Activated CD8-positive, alpha-beta memory T cell treated with anti-CD3 and anti-CD28 coated beads, Interleukin-2, amount 10 ng/mL, durations not matched to agents 7 days and 5 days (primary cell): Measurements from ENCODE around the gene EPHB3. TPM values are rescaled to one million over a fixed set of nuclear protein-coding genes. Genes with fewer than 3 reads are reported as not detected.

ENCODE experiments used
- ATAC-seq: fragments of 150-1000 bp; cut with Tn5 transposase; one replicate; pipeline ENCODE4 v1.10.0; 2021; ENCODE audit warnings: moderate library complexity
- CTCF ChIA-PET: fragments of 350-600 bp; sonication (Branson Sonifier 250); formaldehyde crosslinking; loops from one replicate; lab custom pipeline; 2021; ENCODE audit warnings: antibody characterized with exemption; lab: Charles Lee
- DNase-seq: peaks from one replicate; pipeline ENCODE4 v3.0.0-alpha.2; 2020
- H3K27ac Mint-ChIP-seq: one replicate; pipeline ENCODE4 v1.8.0; 2021; ENCODE audit warnings: mild to moderate bottlenecking, mixed read lengths
- H3K27me3 Mint-ChIP-seq: one replicate; pipeline ENCODE4 v1.8.0; 2021; ENCODE audit warnings: mixed read lengths
- H3K36me3 Mint-ChIP-seq: one replicate; pipeline ENCODE4 v1.8.0; 2021; ENCODE audit warnings: mild to moderate bottlenecking, mixed read lengths
- H3K4me1 Mint-ChIP-seq: one replicate; pipeline ENCODE4 v1.8.0; 2021; ENCODE audit warnings: mixed read lengths
- H3K4me3 Mint-ChIP-seq: one replicate; pipeline ENCODE4 v1.8.0; 2021; ENCODE audit warnings: mild to moderate bottlenecking, moderate library complexity, mixed read lengths
- H3K9me3 Mint-ChIP-seq: one replicate; pipeline ENCODE4 v1.8.0; 2022; ENCODE audit warnings: low read depth, mixed read lengths
- total RNA-seq, 2 experiments: library from RNA; stranded (reverse); gene quantifications; one replicate each; pipeline ENCODE4 v1.2.3, GENCODE V29; 2021

EPHB3 gene
- total RNA-seq, 2 experiments from 2014 or later, result not detected

DNA sequence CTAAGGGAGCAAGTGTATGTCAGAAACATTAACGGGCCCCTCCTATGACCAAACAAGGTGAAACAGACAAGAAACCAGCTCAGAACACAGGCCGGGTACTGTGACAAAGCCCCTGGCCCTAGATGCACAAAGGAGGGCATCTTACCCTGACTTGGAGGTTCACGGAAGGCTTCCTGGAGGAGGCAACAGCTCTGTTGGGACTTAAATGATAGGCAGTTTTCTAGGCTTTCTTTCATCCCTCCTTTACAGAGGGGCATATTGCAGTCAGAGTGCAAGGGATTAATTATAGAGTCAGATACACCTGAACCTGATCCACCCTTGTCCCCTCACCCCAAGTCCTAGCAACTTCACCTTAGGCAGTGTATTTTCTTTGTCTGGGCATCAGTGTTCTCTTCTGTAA, 8.4 kb downstream of the EPHB3 start:
- CTCF ChIA-PET, result interaction anchor here (1.3 kb wide), 1 partner anchor 208 kb away, joined by 4 read pairs; no protein-coding TSS in a partner anchor

DNA sequence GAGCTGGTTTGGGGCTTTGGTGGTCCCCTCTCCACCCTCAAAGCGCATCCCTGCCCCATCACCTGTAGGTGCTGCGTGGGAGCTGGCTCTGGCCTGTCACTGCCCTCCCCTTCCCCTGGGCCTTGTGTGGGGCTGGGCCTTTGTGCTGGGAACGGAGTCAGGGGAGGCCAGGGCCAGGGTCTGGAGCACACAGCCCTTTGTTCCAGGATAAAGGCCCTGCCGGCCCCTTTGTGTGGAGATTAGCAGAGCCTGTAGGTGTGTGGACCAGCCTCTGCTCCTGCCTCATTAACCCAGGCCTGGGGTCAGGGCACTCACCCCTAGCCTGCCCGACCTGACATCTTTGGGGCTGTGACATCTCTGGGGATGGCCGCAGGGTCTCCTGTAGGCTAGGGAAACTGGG, 8.9 kb downstream of the EPHB3 start:
- H3K4me3 Mint-ChIP-seq, result no peak overlapping the region
- DNase-seq, result no peak
- no peaks in the 10 kb centered on the region for H3K36me3 Mint-ChIP-seq
- no peaks in the 10 kb centered on the region for H3K9me3 Mint-ChIP-seq
- H3K4me1 Mint-ChIP-seq, result peaks cover 5% of the 10 kb centered on the region
- ATAC-seq, result no peak
- no peak overlapping the region for H3K27ac Mint-ChIP-seq
- CTCF ChIA-PET, result interaction anchor here (1.3 kb wide), 1 partner anchor 207 kb away, joined by 4 read pairs; no protein-coding TSS in a partner anchor
- H3K27me3 Mint-ChIP-seq, result peaks cover 53% of the 10 kb centered on the region

More for the DNA sequence above, 8.4 kb downstream of the EPHB3 start:
- peaks cover 5% of the 10 kb centered on the region for H3K4me1 Mint-ChIP-seq
- H3K4me3 Mint-ChIP-seq, result no peak overlapping the region
- no peaks in the 10 kb centered on the region for H3K9me3 Mint-ChIP-seq
- H3K27me3 Mint-ChIP-seq, result peaks cover 57% of the 10 kb centered on the region
- no peak for DNase-seq
- H3K27ac Mint-ChIP-seq, result no peak overlapping the region
- ATAC-seq, result no peak
- no peaks in the 10 kb centered on the region for H3K36me3 Mint-ChIP-seq

DNA sequence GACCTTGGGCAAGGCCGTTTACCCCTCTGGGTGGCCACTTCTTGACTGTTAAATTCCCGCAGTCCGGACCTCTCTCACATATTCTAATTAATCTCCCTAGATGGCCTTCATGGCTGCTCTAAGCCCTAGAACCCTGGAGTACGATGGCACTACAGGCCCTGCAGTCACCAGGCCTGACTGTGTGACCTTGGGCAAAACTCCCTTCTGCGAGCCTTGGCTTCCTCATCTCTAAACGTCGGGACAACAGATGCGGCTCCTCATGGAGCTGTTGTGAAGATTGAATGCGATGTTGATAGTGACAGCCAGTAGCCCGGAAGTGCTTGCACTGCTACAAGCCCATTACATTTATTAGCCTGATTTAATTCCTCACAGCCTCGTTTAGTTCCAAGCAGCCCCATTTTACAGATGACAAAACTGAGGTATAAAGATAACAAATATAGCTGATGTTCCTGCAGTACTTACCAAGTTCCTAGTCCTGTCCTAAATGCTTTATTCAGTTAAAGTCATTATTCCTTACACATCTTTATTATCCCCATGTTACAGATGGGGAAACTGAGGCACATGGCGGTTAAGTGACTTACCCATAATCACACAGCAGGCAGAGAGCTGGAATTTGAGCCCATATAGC, 10.3 kb downstream of the EPHB3 start:
- H3K36me3 Mint-ChIP-seq, result no peaks in the 10 kb centered on the region
- CTCF ChIA-PET, result interaction anchor here (1.3 kb wide), 1 partner anchor 10 kb away, joined by 3 read pairs; the partner anchor contains the start of gene EPHB3
- no peak for ATAC-seq
- no peak overlapping the region for H3K4me3 Mint-ChIP-seq
- H3K27ac Mint-ChIP-seq, result no peak overlapping the region
- no peak for DNase-seq
- H3K27me3 Mint-ChIP-seq, result peaks cover 48% of the 10 kb centered on the region
- H3K4me1 Mint-ChIP-seq, result peaks cover 5% of the 10 kb centered on the region
- no peaks in the 10 kb centered on the region for H3K9me3 Mint-ChIP-seq

DNA sequence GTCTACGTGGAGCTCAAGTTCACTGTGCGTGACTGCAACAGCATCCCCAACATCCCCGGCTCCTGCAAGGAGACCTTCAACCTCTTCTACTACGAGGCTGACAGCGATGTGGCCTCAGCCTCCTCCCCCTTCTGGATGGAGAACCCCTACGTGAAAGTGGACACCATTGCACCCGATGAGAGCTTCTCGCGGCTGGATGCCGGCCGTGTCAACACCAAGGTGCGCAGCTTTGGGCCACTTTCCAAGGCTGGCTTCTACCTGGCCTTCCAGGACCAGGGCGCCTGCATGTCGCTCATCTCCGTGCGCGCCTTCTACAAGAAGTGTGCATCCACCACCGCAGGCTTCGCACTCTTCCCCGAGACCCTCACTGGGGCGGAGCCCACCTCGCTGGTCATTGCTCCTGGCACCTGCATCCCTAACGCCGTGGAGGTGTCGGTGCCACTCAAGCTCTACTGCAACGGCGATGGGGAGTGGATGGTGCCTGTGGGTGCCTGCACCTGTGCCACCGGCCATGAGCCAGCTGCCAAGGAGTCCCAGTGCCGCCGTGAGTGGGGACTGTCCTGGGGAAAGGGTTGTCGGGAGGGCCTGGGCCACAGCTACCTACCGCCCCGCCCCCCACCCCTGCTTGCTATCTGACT, 11.2 kb downstream of the EPHB3 start:
- Mint-ChIP-seq H3K36me3 (no peaks in the 10 kb centered on the region), H3K27me3 (peaks cover 43% of the 10 kb centered on the region), H3K27ac (no peak overlapping the region), H3K9me3 (no peaks in the 10 kb centered on the region), H3K4me1 (peaks cover 3% of the 10 kb centered on the region), H3K4me3 (no peak overlapping the region)
- ATAC-seq (no peak), DNase-seq (no peak)
- CTCF ChIA-PET, result no interaction called here

DNA sequence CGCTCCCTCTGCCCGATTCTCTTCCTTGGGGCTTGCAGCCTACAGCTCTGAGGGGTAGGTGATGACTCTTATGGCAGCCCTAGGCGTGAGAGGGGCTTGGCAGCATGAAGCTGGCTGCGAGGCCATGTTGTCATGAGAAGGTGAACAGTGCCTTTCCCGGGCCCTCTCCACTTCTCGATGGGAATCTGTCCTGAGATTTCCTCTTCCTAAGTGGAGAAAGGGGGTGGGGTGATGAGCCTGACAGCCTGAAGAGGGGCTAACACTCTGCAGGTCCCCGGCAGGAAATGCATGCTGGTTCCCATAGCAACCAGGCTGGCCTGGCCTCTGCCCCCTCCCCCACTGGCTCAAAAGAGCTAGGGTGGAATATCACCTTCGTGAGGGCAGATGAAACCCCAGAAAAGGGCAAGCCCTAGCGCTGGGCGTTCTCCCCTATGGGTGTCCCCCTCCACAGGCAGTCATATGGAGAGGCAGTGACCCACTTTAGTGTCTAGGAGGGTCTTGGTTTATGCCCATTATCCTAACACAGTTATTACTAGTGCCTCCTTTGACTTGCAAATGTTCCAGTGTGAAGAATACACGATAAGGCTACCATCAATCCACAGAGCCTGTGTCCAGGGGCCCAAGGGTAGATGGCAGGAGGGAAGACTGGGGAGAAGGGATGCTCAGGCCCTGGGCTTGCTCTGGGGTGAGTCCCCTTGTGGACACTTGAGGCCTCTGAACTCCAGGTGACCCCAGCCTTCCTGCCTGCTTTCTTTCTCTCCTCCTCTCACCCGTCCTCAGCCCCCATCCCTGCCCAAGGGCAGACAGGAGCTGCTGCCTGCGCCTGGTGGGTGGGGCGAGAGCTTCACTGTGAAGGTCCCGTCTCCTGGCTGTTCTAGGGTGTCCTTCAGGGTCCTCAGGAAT, 13.2 kb downstream of the EPHB3 start:
- ATAC-seq, result no peak
- CTCF ChIA-PET, result interaction anchor here (3.6 kb wide), 1 partner anchor 14 kb away, joined by 13 read pairs; the partner anchor contains the start of gene EPHB3
- H3K4me3 Mint-ChIP-seq, result no peak overlapping the region

DNA sequence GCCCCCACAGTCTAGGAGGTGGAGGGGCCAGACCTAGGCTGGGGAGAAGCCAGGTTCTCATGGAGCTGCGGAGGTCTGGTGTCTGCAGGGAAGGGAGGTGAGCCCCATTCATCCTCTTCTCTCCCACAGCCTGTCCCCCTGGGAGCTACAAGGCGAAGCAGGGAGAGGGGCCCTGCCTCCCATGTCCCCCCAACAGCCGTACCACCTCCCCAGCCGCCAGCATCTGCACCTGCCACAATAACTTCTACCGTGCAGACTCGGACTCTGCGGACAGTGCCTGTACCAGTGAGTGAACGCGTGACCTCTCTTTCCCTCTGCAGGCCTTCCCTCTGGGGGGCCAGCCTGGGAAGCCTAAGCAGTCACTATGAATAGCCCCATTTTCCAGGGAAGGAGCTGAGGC, 14.1 kb downstream of the EPHB3 start:
- DNase-seq (no peak), ATAC-seq (no peak)
- no peaks in the 10 kb centered on the region for H3K9me3 Mint-ChIP-seq
- CTCF ChIA-PET, result interaction anchor here (3.6 kb wide), 1 partner anchor 14 kb away, joined by 13 read pairs; the partner anchor contains the start of gene EPHB3
- no peaks in the 10 kb centered on the region for H3K36me3 Mint-ChIP-seq
- H3K27me3 Mint-ChIP-seq, result peaks cover 18% of the 10 kb centered on the region
- H3K4me3 Mint-ChIP-seq, result no peak overlapping the region
- H3K27ac Mint-ChIP-seq, result no peak overlapping the region
- H3K4me1 Mint-ChIP-seq, result no peaks in the 10 kb centered on the region

More for the DNA sequence above, 13.2 kb downstream of the EPHB3 start:
- DNase-seq, result no peak
- H3K4me1 Mint-ChIP-seq, result no peaks in the 10 kb centered on the region
- H3K9me3 Mint-ChIP-seq, result no peaks in the 10 kb centered on the region
- no peak overlapping the region for H3K27ac Mint-ChIP-seq
- no peaks in the 10 kb centered on the region for H3K36me3 Mint-ChIP-seq
- H3K27me3 Mint-ChIP-seq, result peaks cover 27% of the 10 kb centered on the region

DNA sequence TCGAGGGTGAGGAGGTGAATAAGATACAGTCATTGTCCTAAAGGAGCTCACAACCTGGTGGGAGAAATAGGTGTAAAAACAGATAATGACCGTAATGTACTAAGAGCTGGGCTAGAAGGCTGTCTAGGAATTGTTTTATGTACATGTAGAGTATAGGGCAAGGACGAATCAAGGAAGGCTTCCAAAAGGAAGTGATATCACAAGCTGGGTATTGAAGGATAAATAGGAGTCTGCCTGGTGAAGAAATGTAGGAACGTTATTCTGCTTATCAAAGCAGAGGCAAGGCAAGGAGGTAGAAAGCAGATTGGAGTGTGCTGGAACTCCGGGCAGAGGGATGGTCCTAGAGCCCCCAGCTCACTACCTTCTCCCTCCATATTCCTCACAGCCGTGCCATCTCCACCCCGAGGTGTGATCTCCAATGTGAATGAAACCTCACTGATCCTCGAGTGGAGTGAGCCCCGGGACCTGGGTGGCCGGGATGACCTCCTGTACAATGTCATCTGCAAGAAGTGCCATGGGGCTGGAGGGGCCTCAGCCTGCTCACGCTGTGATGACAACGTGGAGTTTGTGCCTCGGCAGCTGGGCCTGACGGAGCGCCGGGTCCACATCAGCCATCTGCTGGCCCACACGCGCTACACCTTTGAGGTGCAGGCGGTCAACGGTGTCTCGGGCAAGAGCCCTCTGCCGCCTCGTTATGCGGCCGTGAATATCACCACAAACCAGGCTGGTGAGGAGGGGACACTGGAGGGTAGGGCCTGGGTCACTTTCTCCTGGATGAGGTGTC, 15.1 kb downstream of the EPHB3 start:
- Mint-ChIP-seq H3K27me3 (peaks cover 9% of the 10 kb centered on the region), H3K9me3 (no peaks in the 10 kb centered on the region)
- CTCF ChIA-PET, result interaction anchor here (0.6 to 3.6 kb wide), 2 partner anchors 15 to 77 kb away, joined by 4 to 13 read pairs; partner anchors contain the start of gene EPHB3

DNA sequence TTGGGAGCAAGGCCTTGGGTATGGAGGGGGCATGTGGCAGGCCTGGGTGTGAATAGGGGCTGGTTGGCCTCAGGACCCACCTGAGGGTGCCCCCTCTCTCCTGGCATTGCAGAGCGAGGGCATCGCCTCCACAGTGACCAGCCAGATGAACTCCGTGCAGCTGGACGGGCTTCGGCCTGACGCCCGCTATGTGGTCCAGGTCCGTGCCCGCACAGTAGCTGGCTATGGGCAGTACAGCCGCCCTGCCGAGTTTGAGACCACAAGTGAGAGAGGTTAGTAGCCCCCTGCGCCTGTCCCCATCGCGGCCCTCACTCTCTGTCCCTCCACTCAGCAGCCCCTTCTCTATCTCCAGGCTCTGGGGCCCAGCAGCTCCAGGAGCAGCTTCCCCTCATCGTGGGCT, 16.0 kb downstream of the EPHB3 start:
- Mint-ChIP-seq H3K4me1 (no peaks in the 10 kb centered on the region), H3K4me3 (no peak overlapping the region), H3K27ac (no peak overlapping the region), H3K36me3 (no peaks in the 10 kb centered on the region), H3K9me3 (no peaks in the 10 kb centered on the region), H3K27me3 (peaks cover 11% of the 10 kb centered on the region)
- no peak for ATAC-seq
- DNase-seq, result no peak
- CTCF ChIA-PET, result no interaction called here

More for the DNA sequence above, 15.1 kb downstream of the EPHB3 start:
- Mint-ChIP-seq H3K4me1 (no peaks in the 10 kb centered on the region), H3K4me3 (no peak overlapping the region), H3K36me3 (no peaks in the 10 kb centered on the region), H3K27ac (no peak overlapping the region)
- no peak for DNase-seq
- ATAC-seq, result no peak

DNA sequence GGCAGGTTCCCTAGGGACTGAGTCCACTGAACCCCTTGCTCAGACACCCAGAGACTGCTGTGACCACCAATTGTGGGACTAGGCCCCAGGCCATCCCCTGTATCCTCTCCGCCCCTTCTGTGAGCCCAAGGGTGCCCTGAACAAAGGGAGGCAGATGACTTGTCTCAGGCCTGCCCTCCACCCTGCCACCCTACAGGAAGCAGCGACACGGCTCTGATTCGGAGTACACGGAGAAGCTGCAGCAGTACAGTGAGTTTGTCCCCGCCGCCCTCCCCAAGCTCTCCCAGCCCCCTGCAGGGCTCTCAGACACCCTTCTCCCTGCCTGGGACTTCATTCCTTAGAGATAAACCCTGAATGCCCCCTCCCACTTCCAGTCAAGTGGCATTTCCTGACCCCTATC, 16.6 kb downstream of the EPHB3 start:
- DNase-seq, result no peak
- Mint-ChIP-seq H3K9me3 (no peaks in the 10 kb centered on the region), H3K4me1 (no peaks in the 10 kb centered on the region), H3K4me3 (no peak overlapping the region), H3K36me3 (no peaks in the 10 kb centered on the region), H3K27me3 (peaks cover 16% of the 10 kb centered on the region), H3K27ac (no peak overlapping the region)
- CTCF ChIA-PET, result interaction anchor here (0.8 kb wide), 1 partner anchor 207 kb away, joined by 3 read pairs; no protein-coding TSS in a partner anchor
- no peak for ATAC-seq

DNA sequence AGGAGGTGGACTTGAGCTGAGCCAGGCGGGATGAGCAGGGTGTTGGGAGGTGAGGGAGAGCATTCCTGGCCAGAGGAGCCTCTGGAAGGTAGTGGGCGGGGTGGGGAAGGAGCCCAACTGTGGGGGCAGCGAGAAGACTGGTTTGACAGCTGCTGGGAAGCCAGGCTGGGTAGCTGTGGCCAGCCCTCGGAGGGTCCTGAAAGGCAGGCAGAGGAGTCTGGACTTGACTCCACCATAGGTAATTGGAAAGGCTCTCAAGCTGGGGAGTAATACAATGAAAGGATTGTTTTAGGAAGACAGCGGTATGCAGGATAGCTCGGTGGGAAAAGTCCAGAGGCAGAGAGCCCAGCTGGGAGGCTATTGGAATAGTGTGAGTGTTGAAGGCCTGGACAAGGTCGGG, 17.2 kb downstream of the EPHB3 start:
- CTCF ChIA-PET, result interaction anchor here (0.8 to 1.0 kb wide), 2 partner anchors 18 to 207 kb away, joined by 3 to 4 read pairs; partner anchors contain the start of gene EPHB3
- Mint-ChIP-seq H3K4me3 (no peak overlapping the region), H3K36me3 (no peaks in the 10 kb centered on the region), H3K9me3 (no peaks in the 10 kb centered on the region), H3K27ac (no peak overlapping the region), H3K4me1 (no peaks in the 10 kb centered on the region), H3K27me3 (peaks cover 18% of the 10 kb centered on the region)
- DNase-seq (no peak), ATAC-seq (no peak)

DNA sequence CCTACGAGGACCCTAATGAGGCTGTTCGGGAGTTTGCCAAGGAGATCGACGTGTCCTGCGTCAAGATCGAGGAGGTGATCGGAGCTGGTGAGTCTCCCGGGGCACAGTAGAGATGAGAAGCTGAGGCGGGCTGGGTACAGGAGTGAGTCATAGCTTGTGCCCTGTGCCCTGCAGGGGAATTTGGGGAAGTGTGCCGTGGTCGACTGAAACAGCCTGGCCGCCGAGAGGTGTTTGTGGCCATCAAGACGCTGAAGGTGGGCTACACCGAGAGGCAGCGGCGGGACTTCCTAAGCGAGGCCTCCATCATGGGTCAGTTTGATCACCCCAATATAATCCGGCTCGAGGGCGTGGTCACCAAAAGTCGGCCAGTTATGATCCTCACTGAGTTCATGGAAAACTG, 17.9 kb downstream of the EPHB3 start:
- Mint-ChIP-seq H3K36me3 (no peaks in the 10 kb centered on the region), H3K4me1 (no peaks in the 10 kb centered on the region), H3K4me3 (no peak overlapping the region), H3K9me3 (no peaks in the 10 kb centered on the region), H3K27ac (no peak overlapping the region), H3K27me3 (peaks cover 25% of the 10 kb centered on the region)
- DNase-seq, result no peak
- no peak for ATAC-seq
- CTCF ChIA-PET, result interaction anchor here (1.0 to 1.4 kb wide), 2 partner anchors 18 to 19 kb away, joined by 3 to 4 read pairs; partner anchors contain the start of gene EPHB3

DNA sequence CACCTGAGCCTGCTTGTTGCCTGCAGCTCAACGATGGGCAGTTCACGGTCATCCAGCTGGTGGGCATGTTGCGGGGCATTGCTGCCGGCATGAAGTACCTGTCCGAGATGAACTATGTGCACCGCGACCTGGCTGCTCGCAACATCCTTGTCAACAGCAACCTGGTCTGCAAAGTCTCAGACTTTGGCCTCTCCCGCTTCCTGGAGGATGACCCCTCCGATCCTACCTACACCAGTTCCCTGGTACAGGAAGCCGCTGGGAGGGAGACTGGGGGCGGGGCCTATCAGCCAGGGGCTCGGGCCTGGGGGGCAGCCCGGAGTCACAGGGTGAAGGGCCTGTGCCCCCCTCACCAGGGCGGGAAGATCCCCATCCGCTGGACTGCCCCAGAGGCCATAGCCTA, 18.8 kb downstream of the EPHB3 start:
- Mint-ChIP-seq H3K27me3 (peaks cover 31% of the 10 kb centered on the region), H3K4me1 (no peaks in the 10 kb centered on the region), H3K4me3 (no peak overlapping the region), H3K36me3 (no peaks in the 10 kb centered on the region), H3K9me3 (no peaks in the 10 kb centered on the region), H3K27ac (no peak overlapping the region)
- no peak for DNase-seq
- no peak for ATAC-seq
- CTCF ChIA-PET, result interaction anchor here (1.4 kb wide), 1 partner anchor 19 kb away, joined by 3 read pairs; the partner anchor contains the start of gene EPHB3
